ENCODE measurements around the gene MEGF11. TPM values are rescaled to one million over a fixed set of nuclear protein-coding genes. Genes with fewer than 3 reads are reported as not detected.

The MEGF11 gene
- total RNA-seq, 1 donor from 2014 or later: 0.77 TPM

GRCh38 chr15:66072616-66073361 lies 180.8 kb downstream of the MEGF11 start:
- TF ChIP-seq CTCF (IDR thresholded peaks at IDR 0.05; ENCODE audit: unreplicated experiment): no peak
- no peak for DNase-seq (ENCODE audit: low spot score)
- no peaks in the 10 kb centered on the region for H3K36me3 Mint-ChIP-seq (ENCODE audit: low read depth, unreplicated experiment)
- H3K4me1 Mint-ChIP-seq (ENCODE audit: unreplicated experiment): no peaks in the 10 kb centered on the region
- H3K4me3 Mint-ChIP-seq (ENCODE audit: unreplicated experiment): no peak overlapping the region
- H3K27ac Mint-ChIP-seq (ENCODE audit: unreplicated experiment): no peak overlapping the region
- peaks cover 5% of the 10 kb centered on the region for H3K27me3 Mint-ChIP-seq (ENCODE audit: unreplicated experiment)
- no peaks in the 10 kb centered on the region for H3K9me3 Mint-ChIP-seq (ENCODE audit: unreplicated experiment)

- no peak overlapping the region for H3K4me3 Mint-ChIP-seq (ENCODE audit: unreplicated experiment)
- H3K9me3 Mint-ChIP-seq (ENCODE audit: unreplicated experiment): no peaks in the 10 kb centered on the region
- DNase-seq (ENCODE audit: low spot score): no peak
- H3K27me3 Mint-ChIP-seq (ENCODE audit: unreplicated experiment): peaks cover 5% of the 10 kb centered on the region
- H3K4me1 Mint-ChIP-seq (ENCODE audit: unreplicated experiment): no peaks in the 10 kb centered on the region
- H3K36me3 Mint-ChIP-seq (ENCODE audit: low read depth, unreplicated experiment): no peaks in the 10 kb centered on the region
- no peak overlapping the region for H3K27ac Mint-ChIP-seq (ENCODE audit: unreplicated experiment)
- TF ChIP-seq CTCF (IDR thresholded peaks at IDR 0.05; ENCODE audit: unreplicated experiment): no peak
These were observed 181.6 kb downstream of the MEGF11 start for GRCh38 chr15:66071921-66072295.

GRCh38 chr15:66071160-66071920 lies 182.2 kb downstream of the MEGF11 start:
- Mint-ChIP-seq H3K27ac (ENCODE audit: unreplicated experiment) (no peak overlapping the region), H3K36me3 (ENCODE audit: low read depth, unreplicated experiment) (no peaks in the 10 kb centered on the region), H3K4me1 (ENCODE audit: unreplicated experiment) (no peaks in the 10 kb centered on the region), H3K4me3 (ENCODE audit: unreplicated experiment) (no peak overlapping the region), H3K27me3 (ENCODE audit: unreplicated experiment) (peaks cover 5% of the 10 kb centered on the region), H3K9me3 (ENCODE audit: unreplicated experiment) (no peaks in the 10 kb centered on the region)
- no peak for TF ChIP-seq CTCF (IDR thresholded peaks at IDR 0.05; ENCODE audit: unreplicated experiment)
- DNase-seq (ENCODE audit: low spot score): no peak

GRCh38 chr15:66070220-66070934 lies 183.2 kb downstream of the MEGF11 start:
- H3K4me3 Mint-ChIP-seq (ENCODE audit: unreplicated experiment): no peak overlapping the region
- peaks cover 4% of the 10 kb centered on the region for H3K27me3 Mint-ChIP-seq (ENCODE audit: unreplicated experiment)
- H3K9me3 Mint-ChIP-seq (ENCODE audit: unreplicated experiment): no peaks in the 10 kb centered on the region
- no peaks in the 10 kb centered on the region for H3K4me1 Mint-ChIP-seq (ENCODE audit: unreplicated experiment)
- no peak for DNase-seq (ENCODE audit: low spot score)
- no peak for TF ChIP-seq CTCF (IDR thresholded peaks at IDR 0.05; ENCODE audit: unreplicated experiment)
- H3K36me3 Mint-ChIP-seq (ENCODE audit: low read depth, unreplicated experiment): no peaks in the 10 kb centered on the region
- no peak overlapping the region for H3K27ac Mint-ChIP-seq (ENCODE audit: unreplicated experiment)
